Measurements from ENCODE around the gene CNKSR3. TPM values are rescaled to one million over a fixed set of nuclear protein-coding genes. Genes with fewer than 3 reads are reported as not detected.

CNKSR3 gene
- total RNA-seq, 6 donors from 2014 or later, result 2.1 to 14.3 (median 7.5) TPM

DNA sequence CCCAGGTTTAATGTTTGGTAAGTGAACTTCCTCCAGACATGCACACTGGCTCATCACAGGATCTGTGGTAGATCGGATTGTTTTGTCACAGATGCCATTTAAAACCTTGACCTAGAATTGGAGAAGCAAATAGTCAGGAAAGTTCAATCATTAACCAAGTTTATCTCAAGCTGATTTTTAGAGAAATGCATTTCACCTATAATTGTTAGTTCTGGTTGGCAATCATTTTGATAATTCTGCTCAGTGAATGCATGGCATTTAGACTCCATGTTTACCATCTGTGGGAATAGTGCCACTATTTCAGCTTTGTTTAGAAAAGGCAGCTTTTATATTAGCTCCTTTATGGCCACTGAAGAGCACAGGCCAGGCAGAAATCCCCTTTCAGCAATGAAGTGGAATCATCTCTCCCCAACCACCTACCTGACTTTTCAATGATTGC is 80.0 kb downstream of the CNKSR3 start:
- Histone ChIP-seq H3K4me1 (peaks cover 0 to 23% (median 11%) of the 10 kb centered on the region in 4 donors), H3K36me3 (peaks cover 0 to 12% (median 0%) of the 10 kb centered on the region in 4 donors), H3K27me3 (no peaks in the 10 kb centered on the region), H3K27ac (no peak overlapping the region), H3K4me3 (no peak overlapping the region), H3K9me3 (no peaks in the 10 kb centered on the region)
- DNase-seq (no peak), ATAC-seq (ENCODE audit: low FRiP score in 2 of 2) (no peak)
- TF ChIP-seq POLR2AphosphoS5 (IDR thresholded peaks at IDR 0.05), result no peak
- TF ChIP-seq EP300 (IDR thresholded peaks at IDR 0.05), result no peak
- TF ChIP-seq, protein P1, sequence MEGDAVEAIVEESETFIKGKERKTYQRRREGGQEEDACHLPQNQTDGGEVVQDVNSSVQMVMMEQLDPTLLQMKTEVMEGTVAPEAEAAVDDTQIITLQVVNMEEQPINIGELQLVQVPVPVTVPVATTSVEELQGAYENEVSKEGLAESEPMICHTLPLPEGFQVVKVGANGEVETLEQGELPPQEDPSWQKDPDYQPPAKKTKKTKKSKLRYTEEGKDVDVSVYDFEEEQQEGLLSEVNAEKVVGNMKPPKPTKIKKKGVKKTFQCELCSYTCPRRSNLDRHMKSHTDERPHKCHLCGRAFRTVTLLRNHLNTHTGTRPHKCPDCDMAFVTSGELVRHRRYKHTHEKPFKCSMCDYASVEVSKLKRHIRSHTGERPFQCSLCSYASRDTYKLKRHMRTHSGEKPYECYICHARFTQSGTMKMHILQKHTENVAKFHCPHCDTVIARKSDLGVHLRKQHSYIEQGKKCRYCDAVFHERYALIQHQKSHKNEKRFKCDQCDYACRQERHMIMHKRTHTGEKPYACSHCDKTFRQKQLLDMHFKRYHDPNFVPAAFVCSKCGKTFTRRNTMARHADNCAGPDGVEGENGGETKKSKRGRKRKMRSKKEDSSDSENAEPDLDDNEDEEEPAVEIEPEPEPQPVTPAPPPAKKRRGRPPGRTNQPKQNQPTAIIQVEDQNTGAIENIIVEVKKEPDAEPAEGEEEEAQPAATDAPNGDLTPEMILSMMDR (IDR thresholded peaks at IDR 0.05), result no peak
- no peak for TF ChIP-seq POLR2A (IDR thresholded peaks at IDR 0.05)
- WGBS, 2 donors, result 48 to 61% methylated on average over 1 of the region's 1 CpG

DNA sequence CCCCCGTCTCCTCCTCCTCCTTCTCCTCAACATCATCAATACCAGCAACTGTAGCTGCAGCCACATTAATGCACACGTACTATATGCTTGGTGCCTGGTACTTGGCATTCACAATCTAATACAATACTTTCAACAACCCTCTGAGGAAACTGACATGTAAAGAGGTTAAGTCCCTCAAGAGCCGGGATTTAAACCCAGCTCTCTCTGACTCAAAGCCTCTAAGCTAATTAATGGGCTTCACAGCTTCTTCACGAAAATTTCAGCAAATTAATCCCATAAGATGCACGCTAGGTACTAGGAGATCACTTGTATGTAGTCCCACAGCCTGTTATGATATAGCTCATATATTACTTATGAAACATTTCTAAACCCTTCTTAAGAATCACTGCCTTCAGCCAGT is 80.8 kb downstream of the CNKSR3 start:
- peaks cover 0 to 12% (median 0%) of the 10 kb centered on the region in 4 donors for H3K36me3 ChIP-seq
- ATAC-seq (ENCODE audit: low FRiP score in 2 of 2) (no peak), DNase-seq (no peak)
- no peak overlapping the region for H3K4me3 ChIP-seq
- TF ChIP-seq EP300 (IDR thresholded peaks at IDR 0.05) (no peak), POLR2A (IDR thresholded peaks at IDR 0.05) (no peak)
- 91 to 95% methylated on average over 5 of the region's 5 CpGs for WGBS, 2 donors
- H3K27me3 ChIP-seq, result no peaks in the 10 kb centered on the region
- H3K9me3 ChIP-seq, result no peaks in the 10 kb centered on the region
- H3K27ac ChIP-seq, result no peak overlapping the region
- H3K4me1 ChIP-seq, result peaks cover 0 to 23% (median 11%) of the 10 kb centered on the region in 4 donors

DNA sequence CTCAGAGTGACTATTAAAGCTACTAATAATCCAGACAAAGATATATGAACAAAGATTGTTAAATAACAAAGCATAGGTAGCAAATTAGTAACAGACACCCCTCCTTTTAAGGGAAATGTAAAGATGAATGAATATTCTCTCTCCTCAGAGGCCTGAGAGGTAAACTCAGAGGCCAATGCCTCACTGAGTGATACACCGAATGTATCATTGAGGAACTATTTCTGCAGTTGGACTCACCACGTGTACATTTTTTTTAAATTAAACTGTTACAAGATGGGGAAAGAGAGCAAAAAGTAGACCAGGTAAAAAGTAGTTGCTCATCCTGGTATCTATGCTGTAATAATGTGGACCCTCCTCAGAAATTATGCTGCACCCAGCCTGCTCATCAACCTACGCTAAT is 81.6 kb downstream of the CNKSR3 start:
- no peak for TF ChIP-seq POLR2A (IDR thresholded peaks at IDR 0.05)
- TF ChIP-seq, protein P1 (IDR thresholded peaks at IDR 0.05), result no peak
- no peak for TF ChIP-seq POLR2AphosphoS5 (IDR thresholded peaks at IDR 0.05)
- TF ChIP-seq EP300 (IDR thresholded peaks at IDR 0.05), result no peak
- no peaks in the 10 kb centered on the region for H3K27me3 ChIP-seq
- no peaks in the 10 kb centered on the region for H3K9me3 ChIP-seq
- no peak overlapping the region for H3K27ac ChIP-seq
- 82 to 88% methylated on average over 3 of the region's 3 CpGs for WGBS, 2 donors
- peaks cover 0 to 23% (median 11%) of the 10 kb centered on the region in 4 donors for H3K4me1 ChIP-seq
- H3K36me3 ChIP-seq, result peaks cover 0 to 12% (median 0%) of the 10 kb centered on the region in 4 donors
- ATAC-seq (ENCODE audit: low FRiP score in 2 of 2) (no peak), DNase-seq (no peak)
- no peak overlapping the region for H3K4me3 ChIP-seq

DNA sequence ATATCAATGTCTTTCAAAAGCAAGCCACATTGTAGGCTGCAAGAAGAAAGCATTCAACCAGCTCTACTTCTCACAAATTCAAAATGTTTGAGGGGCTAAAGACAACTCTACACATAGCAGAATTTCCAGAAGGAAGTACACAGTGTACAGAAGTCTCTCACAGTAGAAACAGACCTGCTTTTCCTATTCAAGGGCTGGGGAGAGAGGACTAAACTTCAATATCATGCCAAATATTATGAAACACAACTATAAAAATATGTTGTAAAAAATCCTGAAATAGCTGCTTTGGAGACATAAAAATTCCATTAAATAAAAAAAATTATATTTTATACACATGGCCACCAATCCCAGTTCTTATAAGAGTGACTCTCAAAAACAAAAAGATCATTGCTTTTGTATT is 83.0 kb downstream of the CNKSR3 start:
- Histone ChIP-seq H3K27me3 (no peaks in the 10 kb centered on the region), H3K36me3 (peaks cover 0 to 12% (median 0%) of the 10 kb centered on the region in 4 donors), H3K9me3 (no peaks in the 10 kb centered on the region), H3K27ac (no peak overlapping the region), H3K4me3 (no peak overlapping the region), H3K4me1 (peaks cover 0 to 15% (median 6%) of the 10 kb centered on the region in 4 donors)
- DNase-seq, result no peak
- ATAC-seq (ENCODE audit: low FRiP score in 2 of 2), result no peak
- TF ChIP-seq POLR2A (IDR thresholded peaks at IDR 0.05) (no peak), EP300 (IDR thresholded peaks at IDR 0.05) (no peak), POLR2AphosphoS5 (IDR thresholded peaks at IDR 0.05) (no peak)
- TF ChIP-seq, protein P1 (IDR thresholded peaks at IDR 0.05), result no peak

DNA sequence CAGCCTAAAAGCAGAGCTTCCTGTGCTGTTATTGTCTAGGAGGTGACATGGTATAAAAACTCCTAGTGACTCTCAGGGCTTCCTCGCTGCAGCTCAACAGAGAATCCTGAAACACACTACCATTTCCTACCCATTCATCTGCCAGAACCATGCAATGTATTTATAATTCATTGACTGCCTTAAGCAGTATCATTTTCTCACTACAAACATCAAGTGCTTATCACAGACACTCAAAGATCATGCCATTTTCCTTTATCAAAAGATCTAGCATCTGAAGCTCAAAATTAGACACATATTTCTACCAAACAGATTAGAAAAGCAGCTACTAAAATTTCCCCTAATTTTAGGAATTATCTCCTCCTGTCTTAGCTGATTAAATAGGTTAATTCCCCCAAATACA is 83.5 kb downstream of the CNKSR3 start:
- Histone ChIP-seq H3K27ac (no peak overlapping the region), H3K9me3 (no peaks in the 10 kb centered on the region), H3K4me3 (no peak overlapping the region), H3K27me3 (no peaks in the 10 kb centered on the region), H3K4me1 (peaks cover 0 to 13% (median 4%) of the 10 kb centered on the region in 4 donors), H3K36me3 (peaks cover 0 to 12% (median 0%) of the 10 kb centered on the region in 4 donors)
- TF ChIP-seq POLR2AphosphoS5 (IDR thresholded peaks at IDR 0.05) (no peak), POLR2A (IDR thresholded peaks at IDR 0.05) (no peak), EP300 (IDR thresholded peaks at IDR 0.05) (no peak)
- TF ChIP-seq, protein P1 (IDR thresholded peaks at IDR 0.05), result no peak
- WGBS, 2 donors, result 50 to 67% methylated on average over 1 of the region's 1 CpG
- no peak for ATAC-seq (ENCODE audit: low FRiP score in 2 of 2)
- no peak for DNase-seq
